Endothelial cell of umbilical vein (primary cell): ENCODE data around the gene SLC10A7. TPM values are rescaled to one million over a fixed set of nuclear protein-coding genes. Genes with fewer than 3 reads are reported as not detected.

Experiments
- BruUV-seq: library from RNA; stranded (reverse); fragments of 400-500 nt; replicated peaks from 2 replicates; lab custom pipeline; 2021; lab: Mats Ljungman, UMichigan
- CTCF ChIA-PET: fragments of 300-600, 350-600 bp; sonication (Branson Sonifier 250); formaldehyde crosslinking; loops from one replicate; lab custom pipeline; 2021; ENCODE audit warnings: antibody characterized with exemption, inconsistent platforms; lab: Charles Lee
- POLR2A ChIA-PET: fragments of 300-600, 350-600 bp; sonication (Branson Sonifier 250); formaldehyde crosslinking; loops from one replicate; lab custom pipeline; 2021; ENCODE audit warnings: antibody characterized with exemption, inconsistent platforms; lab: Charles Lee
- DNase-seq: peaks from one replicate; pipeline ENCODE4 v3.0.0-alpha.2; 2011; ENCODE audit warnings: low read depth, low spot score
- FAIRE-seq: peaks from 2 replicates; lab custom pipeline; 2011; peaks lifted over from hg19 to GRCh38; lab: Jason Lieb, UNC
- H2AFZ ChIP-seq: 2 replicates; pipeline ENCODE4 v1.6.0; 2012; ENCODE audit warnings: low read depth, low read length, control low read depth, inconsistent platforms
- H3K27ac ChIP-seq: 2 replicates; pipeline ENCODE4 v1.5.1; 2011; ENCODE audit warnings: low read depth, mild to moderate bottlenecking, control low read depth, low read length, moderate library complexity; ENCODE audit not compliant: insufficient read depth
- H3K27me3 ChIP-seq, 2 experiments: 2 replicates each; pipeline versions ENCODE4 v1.6.0 to v1.6.1; 2011; ENCODE audit warnings: low read length in 2 of 2, mixed read lengths in 1 of 2; ENCODE audit not compliant: control insufficient read depth in 2 of 2, insufficient read depth in 2 of 2
- H3K36me3 ChIP-seq, 2 experiments: 2 replicates in 1 of 2; 3 replicates in 1 of 2; pipeline ENCODE4 v1.5.1; 2011; ENCODE audit warnings: low read length in 2 of 2, mild to moderate bottlenecking in 1 of 2, moderate library complexity in 1 of 2; ENCODE audit not compliant: control insufficient read depth in 2 of 2, insufficient read depth in 2 of 2; ENCODE audit errors: extremely low read depth in 1 of 2
- H3K4me1 ChIP-seq: 3 replicates; pipeline ENCODE4 v1.5.1; 2011; ENCODE audit warnings: mild to moderate bottlenecking, low read length; ENCODE audit not compliant: control insufficient read depth, insufficient read depth; ENCODE audit errors: extremely low read depth
- H3K4me2 ChIP-seq: 2 replicates; pipeline ENCODE4 v1.6.1; 2011; ENCODE audit warnings: low read length, control low read depth, mixed read lengths; ENCODE audit not compliant: insufficient read depth
- H3K4me3 ChIP-seq, 3 experiments: fragments of 200-600 bp in 1 of 3; sonication (generic), shearing (Covaris generic) in 1 of 3; replicated peaks in 1 of 3; 2 replicates each; pipeline ENCODE4 v1.5.1; 2011 to 2016; ENCODE audit warnings: control low read depth in 3 of 3, low read length in 3 of 3, mild to moderate bottlenecking in 2 of 3, inconsistent platforms in 1 of 3, low read depth in 1 of 3, moderate library complexity in 1 of 3; ENCODE audit not compliant: insufficient read depth in 1 of 3
- H3K79me2 ChIP-seq: 2 replicates; pipeline ENCODE4 v1.6.0; 2012; ENCODE audit warnings: low read length, inconsistent platforms; ENCODE audit not compliant: control insufficient read depth, insufficient read depth
- H3K9ac ChIP-seq: replicated peaks from 2 replicates; pipeline ENCODE3; 2011; ENCODE audit warnings: low read length, control low read depth; ENCODE audit not compliant: insufficient read depth; ENCODE audit errors: extremely low read depth
- H3K9me1 ChIP-seq: replicated peaks from 3 replicates; pipeline ENCODE4 v1.6.0; 2011; ENCODE audit warnings: mild to moderate bottlenecking, low read length; ENCODE audit not compliant: control insufficient read depth, insufficient read depth; ENCODE audit errors: extremely low read depth
- H3K9me3 ChIP-seq: replicated peaks from 2 replicates; pipeline ENCODE4 v1.5.1; 2012; ENCODE audit warnings: low read length, inconsistent platforms; ENCODE audit not compliant: control insufficient read depth, insufficient read depth
- H4K20me1 ChIP-seq: replicated peaks from 2 replicates; pipeline ENCODE3; 2011; ENCODE audit warnings: mild to moderate bottlenecking, low read length; ENCODE audit not compliant: control insufficient read depth, insufficient read depth; ENCODE audit errors: extremely low read depth
- CTCF ChIP-seq, 2 donors: IDR thresholded peaks; 1 replicate in 1 of 2; 2 replicates in 1 of 2; pipeline ENCODE4 v1.5.1; 2011; ENCODE audit warnings: low read length in 2 of 2, mild to moderate bottlenecking in 2 of 2, moderate library complexity in 2 of 2, control low read depth in 1 of 2, inconsistent platforms in 1 of 2, low read depth in 1 of 2; ENCODE audit not compliant: insufficient read depth in 1 of 2; ENCODE audit errors: extremely low read depth in 1 of 2
- EZH2 ChIP-seq: IDR thresholded peaks from 2 replicates; pipeline ENCODE4 v1.6.1; 2012; ENCODE audit warnings: borderline replicate concordance, low read depth, mild to moderate bottlenecking, moderate library complexity, low read length, inconsistent platforms; ENCODE audit not compliant: severe bottlenecking
- FOS ChIP-seq: IDR thresholded peaks from 2 replicates; pipeline ENCODE4 v1.6.1; 2011; ENCODE audit warnings: mild to moderate bottlenecking, low read length, moderate library complexity, borderline replicate concordance; ENCODE audit not compliant: insufficient read depth
- GATA2 ChIP-seq: IDR thresholded peaks from 2 replicates; pipeline ENCODE4 v1.7.0; 2011; ENCODE audit warnings: low read depth, mild to moderate bottlenecking, moderate library complexity, mixed read lengths, low read length; ENCODE audit not compliant: insufficient read length, insufficient read depth
- JUN ChIP-seq: IDR thresholded peaks from 2 replicates; pipeline ENCODE4 v1.6.1; 2011; ENCODE audit warnings: borderline replicate concordance, low read depth; ENCODE audit not compliant: insufficient read length, insufficient read depth
- MAX ChIP-seq: IDR thresholded peaks from 2 replicates; pipeline ENCODE4 v1.6.1; 2011; ENCODE audit not compliant: insufficient read depth, insufficient read length
- MYC ChIP-seq: IDR thresholded peaks from one replicate; pipeline ENCODE4 v1.6.1; 2011; ENCODE audit warnings: mild to moderate bottlenecking, low read depth, low read length
- POLR2A ChIP-seq: IDR thresholded peaks from 2 replicates; pipeline ENCODE4 v1.6.1; 2012; ENCODE audit warnings: low read depth, mild to moderate bottlenecking, control low read depth, low read length
- POLR2AphosphoS5 ChIP-seq: IDR thresholded peaks from 2 replicates; pipeline ENCODE4 v1.6.1; 2012; ENCODE audit warnings: low read depth, mild to moderate bottlenecking, control low read depth, low read length, moderate library complexity; ENCODE audit not compliant: insufficient read depth
- dilution Hi-C: fragments of 300-500 bp; cut with MboI; formaldehyde crosslinking; loops from one replicate; pipeline ENCODE4 v1.15.0; 2019; ENCODE audit warnings: low sequenced_read_pairs; ENCODE audit not compliant: extremely low pct_ligation_motif_present
- intact Hi-C: fragments of 100-400 bp; cut with micrococcal nuclease; formaldehyde crosslinking; loops from one replicate; pipeline ENCODE4 v1.10.0; 2022
- polyA plus RNA-seq, 4 experiments: library from polyadenylated mRNA; depleted of rRNA in 3 of 4; stranded (reverse) in 3 of 4; unstranded in 1 of 4; fragments of >200 nt; gene quantifications; 2 replicates each; pipeline versions ENCODE4 v1.2.1 to v1.2.3, GENCODE V29; 2011 to 2012; ENCODE audit warnings: missing spikeins in 1 of 4
- total RNA-seq: library from RNA; stranded (reverse); gene quantifications from 2 replicates; pipeline ENCODE4 v1.2.3, GENCODE V29; 2021

SLC10A7 gene
- total and polyA plus RNA-seq, 2 donors (not counting 3 experiments of a cell fraction or from before 2014, with no cell fraction given), result 13.6 to 20.4 TPM

- H3K79me2 ChIP-seq, result peaks cover 11% of the 10 kb centered on the region
- dilution Hi-C loops (no loop called here), intact Hi-C loops (loop anchor here (10.0 kb wide), 1 partner anchor 590 kb away; the partner anchor contains the start of gene ZNF827)
- H3K9ac ChIP-seq, result no peak overlapping the region
- TF ChIP-seq POLR2A (no peak), FOS (no peak), JUN (no peak), CTCF (IDR thresholded peaks at IDR 0.05; ENCODE audit: extremely low read depth in 1 of 2, insufficient read depth in 1 of 2, low read depth in 1 of 2, low read length in 2 of 2) (no peak), MAX (no peak), POLR2AphosphoS5 (no peak), EZH2 (no peak), GATA2 (no peak), MYC (no peak)
- no TSS peak for BruUV-seq
- no peaks in the 10 kb centered on the region for H3K9me1 ChIP-seq
- peaks cover 17% of the 10 kb centered on the region for H3K4me1 ChIP-seq
- ChIA-PET POLR2A (no interaction called here), CTCF (no interaction called here)
- H3K9me3 ChIP-seq, result no peaks in the 10 kb centered on the region
- H3K36me3 ChIP-seq, result no peaks in the 10 kb centered on the region
- no peak for FAIRE-seq
- no peak for DNase-seq
- no peak overlapping the region for H3K4me2 ChIP-seq
- no peak overlapping the region for H3K4me3 ChIP-seq
- H3K27me3 ChIP-seq, result no peaks in the 10 kb centered on the region
- no peaks in the 10 kb centered on the region for H4K20me1 ChIP-seq
- H2AFZ ChIP-seq, result no peak overlapping the region
- H3K27ac ChIP-seq, result no peak overlapping the region
These were observed 2.9 kb upstream of the SLC10A7 start for GRCh38 chr4:146524663-146525062.
